HAP-1 (cell line): Measurements from ENCODE around the gene PPFIBP2.
"Not testable (repeated sequence)": the region's sequence is repeated elsewhere in the genome, so short reads cannot be mapped to it uniquely, and the experiment has no call there.

Source experiments
- DNase-seq, 2 experiments: peaks; one replicate each; pipeline ENCODE4 v3.0.0-alpha.2; 2016 to 2020; ENCODE audit warnings: low spot score in 2 of 2
- H3K27me3 ChIP-seq: fragments of 250-450 bp; sonication (Bioruptor Pico); 2 replicates; pipeline ENCODE4 v1.5.1; 2020; ENCODE audit warnings: low read depth, mild to moderate bottlenecking, moderate library complexity
- H3K36me3 ChIP-seq: fragments of 250-450 bp; sonication (Bioruptor Pico); replicated peaks from 2 replicates; pipeline ENCODE4 v1.5.1; 2020; ENCODE audit warnings: mild to moderate bottlenecking
- H3K4me1 ChIP-seq: fragments of 250-450 bp; sonication (Bioruptor Pico); 2 replicates; pipeline ENCODE4 v1.5.1; 2020; ENCODE audit warnings: mild to moderate bottlenecking
- H3K4me3 ChIP-seq: fragments of 250-450 bp; sonication (Bioruptor Pico); 2 replicates; pipeline ENCODE4 v1.5.1; 2020; ENCODE audit warnings: mild to moderate bottlenecking, moderate library complexity
- H3K9me3 ChIP-seq: fragments of 250-450 bp; sonication (Bioruptor Pico); 2 replicates; pipeline ENCODE4 v1.5.1; 2020; ENCODE audit warnings: mild to moderate bottlenecking, moderate library complexity
- in situ Hi-C: fragments of 300-500 bp; cut with MboI; formaldehyde crosslinking; loops from 3 replicates; pipeline ENCODE4 v1.14.3; 2020; ENCODE audit warnings: low sequenced_read_pairs, inconsistent platforms, mixed read lengths

PPFIBP2 gene

DNA sequence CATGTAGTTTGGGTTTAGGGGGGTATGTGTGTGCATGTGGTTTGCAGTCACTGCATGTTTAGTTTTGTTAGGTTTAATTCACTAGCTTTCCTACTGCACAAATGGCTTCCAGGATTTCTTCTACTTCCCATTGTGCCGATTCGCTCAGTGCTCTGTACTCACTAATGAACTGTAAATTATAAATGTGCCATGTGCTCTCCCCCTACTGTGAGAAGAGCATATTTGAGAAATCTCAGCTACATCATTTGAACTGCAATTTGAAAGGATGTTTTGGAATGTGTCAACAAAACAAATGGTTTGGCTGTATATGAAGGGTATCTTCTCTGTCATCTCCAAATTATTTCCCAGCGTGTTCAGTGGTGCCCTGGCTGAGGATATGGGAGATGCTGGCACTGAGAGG is 131.4 kb downstream of the PPFIBP2 start:
- DNase-seq: no peak
- peaks cover 11% of the 10 kb centered on the region for H3K4me1 ChIP-seq
- in situ Hi-C loops: no loop called here
- peaks cover 25% of the 10 kb centered on the region for H3K36me3 ChIP-seq
- no peak overlapping the region for H3K4me3 ChIP-seq
- H3K9me3 ChIP-seq: no peaks in the 10 kb centered on the region
- H3K27me3 ChIP-seq: no peaks in the 10 kb centered on the region

DNA sequence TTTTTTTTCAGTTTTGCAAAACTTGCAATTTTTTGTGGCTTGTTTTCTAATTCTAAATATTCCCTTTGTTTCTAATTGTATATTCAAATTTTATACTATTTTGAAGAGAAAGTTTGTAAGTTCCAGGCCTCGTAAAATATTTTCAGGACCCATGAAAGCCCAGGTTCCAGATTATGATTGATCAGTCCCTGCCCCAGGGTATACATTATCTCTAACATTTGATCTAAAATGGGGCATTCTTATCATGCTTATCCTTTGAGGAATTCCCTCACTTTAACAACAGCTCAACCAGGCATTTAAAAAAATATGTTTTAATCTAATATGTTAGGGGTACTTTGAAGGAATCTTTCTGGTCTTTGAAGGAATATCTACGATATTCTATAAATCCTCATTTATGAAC is 133.1 kb downstream of the PPFIBP2 start:
- no peaks in the 10 kb centered on the region for H3K9me3 ChIP-seq
- peaks cover 33% of the 10 kb centered on the region for H3K36me3 ChIP-seq
- no peak overlapping the region for H3K4me3 ChIP-seq
- DNase-seq: no peak
- in situ Hi-C loops: no loop called here
- H3K27me3 ChIP-seq: no peaks in the 10 kb centered on the region
- peaks cover 11% of the 10 kb centered on the region for H3K4me1 ChIP-seq

DNA sequence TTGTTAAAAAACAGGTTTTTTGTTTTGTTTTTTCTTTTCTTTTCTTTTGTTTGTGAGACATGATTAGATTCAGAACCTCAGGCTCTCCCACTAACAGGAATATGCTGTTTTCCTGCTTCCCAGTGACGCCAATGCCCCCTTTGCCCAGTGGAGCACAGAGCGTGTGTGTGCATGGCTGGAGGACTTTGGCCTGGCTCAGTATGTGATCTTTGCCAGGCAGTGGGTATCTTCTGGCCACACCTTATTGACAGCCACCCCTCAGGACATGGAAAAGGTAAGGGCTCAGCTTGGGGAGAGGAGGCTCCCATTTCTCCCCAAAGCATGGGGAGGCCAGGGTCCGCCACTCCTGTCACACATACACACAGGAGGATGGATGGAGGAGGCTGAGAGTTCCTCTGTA is 134.5 kb downstream of the PPFIBP2 start:
- in situ Hi-C loops: no loop called here
- Histone ChIP-seq H3K36me3 (peaks cover 41% of the 10 kb centered on the region), H3K4me3 (no peak overlapping the region), H3K27me3 (no peaks in the 10 kb centered on the region), H3K4me1 (peaks cover 11% of the 10 kb centered on the region), H3K9me3 (no peaks in the 10 kb centered on the region)
- DNase-seq: no peak

DNA sequence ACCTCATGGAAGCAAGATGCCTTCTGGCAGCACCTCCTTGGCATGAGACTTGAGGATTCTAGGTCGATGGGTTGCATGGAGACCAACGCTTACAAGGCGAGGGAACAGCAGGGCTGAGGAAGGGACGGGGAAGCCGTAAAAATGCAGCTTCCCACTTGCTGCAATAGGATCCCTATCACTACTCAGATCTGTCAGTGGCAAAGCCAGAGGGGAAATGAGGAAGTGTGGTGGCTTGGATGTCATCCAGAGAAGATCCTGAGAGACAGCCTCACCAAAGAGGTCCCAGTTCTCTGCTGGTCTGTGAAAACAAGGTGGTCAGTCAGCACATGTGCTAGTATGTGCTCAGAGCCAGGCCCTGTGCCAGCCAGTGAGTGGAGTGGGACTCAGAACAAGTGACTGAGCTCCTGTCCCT is 137.3 kb downstream of the PPFIBP2 start:
- in situ Hi-C loops: loop anchor here (5.0 to 25.0 kb wide), 2 partner anchors 69 to 489 kb away; no protein-coding TSS in a partner anchor
- DNase-seq: no peak
- Histone ChIP-seq H3K36me3 (peaks cover 43% of the 10 kb centered on the region), H3K27me3 (no peaks in the 10 kb centered on the region), H3K9me3 (no peaks in the 10 kb centered on the region), H3K4me3 (no peak overlapping the region), H3K4me1 (peaks cover 8% of the 10 kb centered on the region)

DNA sequence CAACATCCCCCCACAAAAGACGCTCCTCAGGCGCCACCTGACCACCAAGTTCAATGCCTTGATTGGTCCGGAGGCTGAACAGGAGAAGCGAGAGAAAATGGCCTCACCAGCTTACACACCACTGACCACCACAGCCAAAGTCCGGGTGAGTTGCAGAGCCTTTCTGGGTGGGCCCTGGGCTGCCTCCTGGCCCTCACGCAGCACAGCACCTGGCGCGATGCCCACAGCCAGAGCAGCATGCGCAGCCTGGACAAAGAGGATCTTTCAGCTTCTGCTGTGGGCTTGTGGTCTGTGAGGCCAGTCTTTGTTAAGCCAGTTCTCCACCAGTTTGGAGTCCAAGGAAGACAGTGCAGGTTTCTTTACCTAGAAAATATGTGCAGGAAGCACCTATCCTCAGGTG is 137.9 kb downstream of the PPFIBP2 start:
- H3K36me3 ChIP-seq: peaks cover 43% of the 10 kb centered on the region
- in situ Hi-C loops: loop anchor here (5.0 to 25.0 kb wide), 2 partner anchors 69 to 489 kb away; no protein-coding TSS in a partner anchor
- peaks cover 6% of the 10 kb centered on the region for H3K4me1 ChIP-seq
- H3K27me3 ChIP-seq: no peaks in the 10 kb centered on the region
- no peak overlapping the region for H3K4me3 ChIP-seq
- no peak for DNase-seq
- no peaks in the 10 kb centered on the region for H3K9me3 ChIP-seq

DNA sequence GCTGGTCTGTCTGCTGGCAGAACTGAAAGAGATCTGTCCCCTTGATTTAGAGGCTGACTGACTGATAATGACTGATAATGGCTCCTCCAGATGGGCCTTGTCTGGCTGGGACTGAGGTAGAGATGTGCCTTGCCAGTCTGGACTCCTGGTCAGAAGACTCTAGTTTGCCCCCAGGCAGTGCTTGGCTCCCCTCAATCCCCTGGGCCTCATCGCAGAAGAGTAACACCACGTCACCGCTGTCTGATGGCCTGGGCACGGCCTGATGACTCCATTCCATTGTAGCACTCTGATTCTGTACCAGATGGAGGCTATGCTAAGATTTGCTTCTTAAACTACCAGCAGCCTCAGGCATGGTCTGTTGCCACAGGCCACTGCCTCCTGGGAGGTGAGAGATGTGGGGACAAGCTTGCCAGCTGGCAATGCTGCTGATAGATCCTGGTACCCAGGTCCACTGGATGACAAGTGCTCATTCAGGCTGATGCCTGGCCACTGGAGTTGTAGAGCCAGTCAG is 140.5 kb downstream of the PPFIBP2 start:
- H3K4me1 ChIP-seq: peaks cover 4% of the 10 kb centered on the region
- H3K27me3 ChIP-seq: no peaks in the 10 kb centered on the region
- in situ Hi-C loops: loop anchor here (5.0 to 25.0 kb wide), 2 partner anchors 72 to 492 kb away; no protein-coding TSS in a partner anchor
- no peak overlapping the region for H3K4me3 ChIP-seq
- H3K9me3 ChIP-seq: no peaks in the 10 kb centered on the region
- no peak for DNase-seq
- H3K36me3 ChIP-seq: peaks cover 36% of the 10 kb centered on the region

DNA sequence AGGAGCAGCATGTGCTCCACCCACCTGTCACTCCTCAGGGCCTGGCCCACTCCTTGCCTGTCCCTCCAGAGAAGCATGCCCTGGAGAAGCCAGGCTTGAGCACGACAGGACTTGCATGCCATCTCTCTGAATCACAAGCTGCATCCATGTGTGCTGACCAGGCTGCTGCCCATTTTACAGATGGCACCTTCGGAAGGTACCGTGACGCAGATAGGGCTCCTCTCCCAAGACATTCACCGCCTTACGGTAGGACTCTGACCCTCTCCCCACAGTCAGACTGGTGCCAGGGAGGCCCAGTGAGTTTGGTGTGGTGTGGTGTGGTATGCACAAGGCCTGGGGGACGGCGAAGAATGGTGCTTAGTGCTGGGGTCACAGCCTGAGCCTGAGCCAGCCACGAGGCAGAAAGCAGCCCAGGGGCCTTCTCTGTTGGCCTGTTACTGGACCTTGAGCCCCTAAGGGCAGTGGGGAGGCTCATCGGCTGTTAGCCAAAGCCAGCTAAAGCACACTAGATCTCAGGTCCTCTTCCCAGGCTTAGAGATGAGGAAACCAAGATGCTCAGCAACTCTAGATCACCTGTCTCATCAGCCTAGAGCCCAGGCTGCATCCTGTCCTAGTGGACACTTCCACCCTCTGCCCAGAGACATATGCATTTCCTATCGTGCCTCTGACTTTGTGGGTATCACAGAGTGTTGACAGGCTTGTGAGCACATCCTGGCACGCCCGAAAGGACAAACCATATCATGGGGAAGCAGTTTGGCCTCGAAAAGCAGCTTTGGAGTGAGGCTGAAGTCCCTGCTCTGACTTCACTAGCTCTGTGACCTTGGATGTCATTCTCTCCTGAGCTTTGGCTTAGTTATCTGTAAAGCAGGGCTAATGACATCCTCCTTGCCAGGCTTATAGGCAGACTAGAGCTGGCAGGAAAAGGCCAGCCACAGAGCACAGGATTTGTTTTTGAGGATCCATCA is 141.7 kb downstream of the PPFIBP2 start:
- H3K27me3 ChIP-seq: no peaks in the 10 kb centered on the region
- DNase-seq: no peak
- H3K36me3 ChIP-seq: peaks cover 23% of the 10 kb centered on the region
- no peak overlapping the region for H3K4me3 ChIP-seq
- H3K9me3 ChIP-seq: no peaks in the 10 kb centered on the region
- peaks cover 4% of the 10 kb centered on the region for H3K4me1 ChIP-seq
- in situ Hi-C loops: loop anchor here (25.0 kb wide), 1 partner anchor 493 kb away; no protein-coding TSS in a partner anchor

DNA sequence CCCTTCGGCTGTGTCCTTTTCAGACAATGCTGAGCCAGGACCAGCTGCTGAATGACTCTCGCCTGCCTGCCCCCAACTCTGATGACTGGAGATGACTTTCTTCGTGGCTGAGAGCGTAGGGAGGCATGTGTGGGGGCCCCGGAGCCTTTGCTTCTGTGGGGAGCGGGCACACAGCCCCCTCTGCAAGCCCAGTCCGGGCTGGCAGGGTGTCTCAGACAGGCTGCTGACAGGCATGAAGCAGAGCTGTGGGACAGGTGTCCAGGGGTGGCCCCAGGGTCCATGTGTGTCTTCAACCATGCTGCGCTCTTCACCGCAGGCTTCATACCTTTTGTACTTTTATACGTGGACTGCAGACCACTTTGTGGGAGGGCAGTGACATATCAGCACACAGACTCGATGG is 142.9 kb downstream of the PPFIBP2 start:
- H3K4me1 ChIP-seq: peaks cover 4% of the 10 kb centered on the region
- peaks cover 14% of the 10 kb centered on the region for H3K36me3 ChIP-seq
- no peaks in the 10 kb centered on the region for H3K9me3 ChIP-seq
- no peaks in the 10 kb centered on the region for H3K27me3 ChIP-seq
- no peak overlapping the region for H3K4me3 ChIP-seq
- in situ Hi-C loops: loop anchor here (25.0 kb wide), 1 partner anchor 494 kb away; no protein-coding TSS in a partner anchor
- DNase-seq: no peak

DNA sequence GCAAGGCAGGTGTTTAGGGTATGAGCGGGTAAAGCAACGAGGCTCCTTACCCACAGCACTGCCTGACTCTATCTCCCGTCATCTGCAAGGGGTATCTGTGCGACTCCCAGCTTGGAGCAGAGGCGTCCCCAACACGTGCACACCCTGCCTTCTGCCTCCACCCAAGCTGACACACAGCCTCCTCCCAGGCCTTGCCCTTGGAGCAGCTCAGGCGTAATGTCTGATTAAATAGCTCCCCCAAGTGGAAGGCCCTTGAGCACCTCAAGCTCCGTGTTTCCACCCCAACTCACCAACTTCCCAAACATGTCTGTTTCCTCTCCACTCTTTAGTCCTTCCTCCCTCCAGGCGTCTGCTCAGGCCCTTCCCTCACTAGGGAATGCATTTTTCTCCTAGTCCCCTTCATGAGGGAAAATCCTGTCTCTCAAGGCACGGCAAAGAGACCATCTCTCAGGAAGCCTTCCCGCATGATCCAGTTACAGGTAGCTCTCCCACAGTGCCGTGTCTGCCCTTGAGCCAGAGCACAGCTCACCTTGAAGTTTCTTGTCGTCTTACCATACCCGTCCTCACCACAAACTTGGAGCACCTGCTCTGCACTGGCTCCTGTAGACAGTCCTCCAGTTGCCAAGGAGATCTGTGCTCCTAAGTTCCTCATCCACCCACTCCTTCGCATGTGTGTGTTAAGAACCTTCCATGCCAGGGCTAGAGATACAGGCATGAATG is 143.7 kb downstream of the PPFIBP2 start:
- Histone ChIP-seq H3K9me3 (no peaks in the 10 kb centered on the region), H3K4me3 (no peak overlapping the region), H3K36me3 (peaks cover 9% of the 10 kb centered on the region), H3K4me1 (peaks cover 4% of the 10 kb centered on the region), H3K27me3 (no peaks in the 10 kb centered on the region)
- in situ Hi-C loops: loop anchor here (25.0 kb wide), 1 partner anchor 495 kb away; no protein-coding TSS in a partner anchor
- DNase-seq: peak; percentile 84 to 87

DNA sequence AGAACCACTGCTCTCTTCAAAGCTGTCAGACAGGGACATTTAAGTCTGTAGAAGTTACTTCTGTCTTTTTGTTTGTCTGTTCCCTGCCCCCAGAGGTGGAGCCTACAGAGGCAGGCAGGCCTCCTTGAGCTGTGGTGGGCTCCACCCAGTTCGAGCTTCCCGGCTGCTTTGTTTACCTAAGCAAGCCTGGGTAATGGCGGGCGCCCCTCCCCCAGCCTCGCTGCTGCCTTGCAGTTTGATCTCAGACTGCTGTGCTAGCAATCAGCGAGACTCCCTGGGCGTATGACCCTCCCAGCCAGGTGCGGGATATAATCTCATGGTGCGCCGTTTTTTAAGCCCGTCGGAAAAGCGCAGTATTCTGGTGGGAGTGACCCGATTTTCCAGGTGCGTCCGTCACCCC is 149.7 kb downstream of the PPFIBP2 start:
- H3K27me3 ChIP-seq, H3K9me3 ChIP-seq, H3K36me3 ChIP-seq, H3K4me3 ChIP-seq, DNase-seq: not testable (repeated sequence)
- in situ Hi-C loops: loop anchor here (25.0 kb wide), 1 partner anchor 501 kb away; no protein-coding TSS in a partner anchor
- peaks cover 12% of the 10 kb centered on the region for H3K4me1 ChIP-seq

DNA sequence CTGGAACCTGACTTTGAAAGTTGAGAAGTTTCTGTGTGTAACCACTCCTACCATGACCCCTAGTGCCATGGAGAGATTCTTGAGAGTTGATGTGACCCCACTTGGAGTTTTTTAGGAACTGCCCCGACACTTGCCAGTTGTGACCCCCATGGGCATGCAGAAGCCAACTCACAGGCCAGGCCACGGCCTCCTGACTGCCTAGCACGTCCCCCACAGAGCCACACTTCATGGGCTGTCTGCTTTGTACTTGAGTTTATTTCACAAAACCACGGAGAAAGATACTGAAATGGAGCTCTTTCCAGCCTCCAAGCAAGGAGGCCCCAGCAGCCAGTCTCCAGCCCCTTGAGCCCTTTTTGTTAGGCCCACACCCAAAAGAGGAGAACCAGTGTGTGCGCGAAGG is 151.1 kb downstream of the PPFIBP2 start:
- H3K9me3 ChIP-seq: no peaks in the 10 kb centered on the region
- peaks cover 21% of the 10 kb centered on the region for H3K4me1 ChIP-seq
- in situ Hi-C loops: loop anchor here (25.0 kb wide), 1 partner anchor 503 kb away; no protein-coding TSS in a partner anchor
- H3K36me3 ChIP-seq: no peaks in the 10 kb centered on the region
- no peak for DNase-seq
- no peaks in the 10 kb centered on the region for H3K27me3 ChIP-seq
- no peak overlapping the region for H3K4me3 ChIP-seq

DNA sequence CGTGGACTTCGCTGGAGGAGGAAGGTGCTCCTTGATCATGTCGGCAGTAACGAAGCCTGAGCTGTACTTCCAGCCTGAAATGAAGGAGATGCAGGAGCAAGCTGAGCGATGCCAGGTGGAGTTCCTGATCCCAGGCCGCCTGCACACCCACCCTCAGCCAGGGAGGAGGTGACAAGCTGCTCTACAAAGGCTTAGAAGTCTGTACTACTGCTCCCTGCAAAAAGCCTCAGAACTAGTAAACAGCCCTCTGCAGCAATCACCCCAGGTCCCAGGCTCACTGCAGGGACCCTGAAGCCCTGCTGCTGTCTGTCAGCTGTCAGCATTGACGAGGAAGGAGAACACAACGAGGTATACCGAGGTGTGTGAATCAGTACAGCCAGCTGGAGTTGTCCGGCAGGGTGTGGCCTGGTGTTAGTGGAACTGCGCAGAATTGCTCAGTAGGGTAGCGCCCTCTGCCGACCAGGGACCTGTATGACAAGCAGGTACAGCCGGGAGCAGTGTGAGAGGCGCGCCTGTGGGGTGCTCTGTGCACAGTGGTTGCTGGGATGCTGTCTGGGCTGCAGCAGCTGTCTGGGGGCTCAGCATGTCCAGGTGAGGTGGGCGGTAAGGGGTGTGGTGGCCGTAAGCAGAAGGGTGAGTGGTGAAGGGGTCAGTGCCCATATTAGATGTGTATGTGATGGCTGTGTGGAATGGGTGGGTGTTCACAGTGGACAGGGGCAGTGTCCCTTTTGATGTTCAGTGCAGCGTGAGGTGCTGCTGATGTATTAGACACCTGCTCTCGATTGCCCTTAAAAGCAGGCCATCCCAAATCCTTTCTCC is 151.9 kb downstream of the PPFIBP2 start:
- H3K36me3 ChIP-seq: no peaks in the 10 kb centered on the region
- H3K27me3 ChIP-seq: no peaks in the 10 kb centered on the region
- peak; percentile 68 to 94 for DNase-seq
- no peak overlapping the region for H3K4me3 ChIP-seq
- peaks cover 21% of the 10 kb centered on the region for H3K4me1 ChIP-seq
- in situ Hi-C loops: loop anchor here (25.0 kb wide), 1 partner anchor 503 kb away; no protein-coding TSS in a partner anchor
- no peaks in the 10 kb centered on the region for H3K9me3 ChIP-seq
